Measurements from ENCODE around the gene CALB2.

CALB2 gene

GRCh38 chr16:71409011-71409775, 50.7 kb downstream of the CALB2 start:
- DNase-seq (ENCODE audit: low read depth) = no peak
- no peak overlapping the region for H3K4me3 ChIP-seq (ENCODE audit: low read depth, low read length)
- no peak for TF ChIP-seq CTCF (IDR thresholded peaks at IDR 0.05; ENCODE audit: insufficient read depth, low read depth, low read length, missing control alignments)

- DNase-seq (ENCODE audit: low read depth) = no peak
- no peak overlapping the region for H3K4me3 ChIP-seq (ENCODE audit: low read depth, low read length)
- TF ChIP-seq CTCF (IDR thresholded peaks at IDR 0.05; ENCODE audit: insufficient read depth, low read depth, low read length, missing control alignments) = no peak
These were observed 51.6 kb downstream of the CALB2 start for GRCh38 chr16:71410146-71410545.

GRCh38 chr16:71412270-71413160, 54.0 kb downstream of the CALB2 start:
- peak; percentile 70 for TF ChIP-seq CTCF (IDR thresholded peaks at IDR 0.05; ENCODE audit: insufficient read depth, low read depth, low read length, missing control alignments)
- no peak overlapping the region for H3K4me3 ChIP-seq (ENCODE audit: low read depth, low read length)
- DNase-seq (ENCODE audit: low read depth) = peak; percentile 73

- TF ChIP-seq CTCF (IDR thresholded peaks at IDR 0.05; ENCODE audit: insufficient read depth, low read depth, low read length, missing control alignments) = no peak
- no peak for DNase-seq (ENCODE audit: low read depth)
These were observed 54.8 kb downstream of the CALB2 start for GRCh38 chr16:71413341-71413740.

GRCh38 chr16:71414038-71414437, 55.5 kb downstream of the CALB2 start:
- TF ChIP-seq CTCF (IDR thresholded peaks at IDR 0.05; ENCODE audit: insufficient read depth, low read depth, low read length, missing control alignments) = no peak
- DNase-seq (ENCODE audit: low read depth) = no peak
- H3K4me3 ChIP-seq (ENCODE audit: low read depth, low read length) = no peak overlapping the region

More at GRCh38 chr16:71413341-71413740, 54.8 kb downstream of the CALB2 start:
- no peak overlapping the region for H3K4me3 ChIP-seq (ENCODE audit: low read depth, low read length)

- DNase-seq (ENCODE audit: low read depth) = peak; percentile 47
- no peak overlapping the region for H3K4me3 ChIP-seq (ENCODE audit: low read depth, low read length)
- TF ChIP-seq CTCF (IDR thresholded peaks at IDR 0.05; ENCODE audit: insufficient read depth, low read depth, low read length, missing control alignments) = peak; percentile 61
These were observed 63.4 kb downstream of the CALB2 start for GRCh38 chr16:71421911-71422310.

All from GM12865 (cell line).